ENCODE measurements around the gene CDK5R2.

The CDK5R2 gene

DNA sequence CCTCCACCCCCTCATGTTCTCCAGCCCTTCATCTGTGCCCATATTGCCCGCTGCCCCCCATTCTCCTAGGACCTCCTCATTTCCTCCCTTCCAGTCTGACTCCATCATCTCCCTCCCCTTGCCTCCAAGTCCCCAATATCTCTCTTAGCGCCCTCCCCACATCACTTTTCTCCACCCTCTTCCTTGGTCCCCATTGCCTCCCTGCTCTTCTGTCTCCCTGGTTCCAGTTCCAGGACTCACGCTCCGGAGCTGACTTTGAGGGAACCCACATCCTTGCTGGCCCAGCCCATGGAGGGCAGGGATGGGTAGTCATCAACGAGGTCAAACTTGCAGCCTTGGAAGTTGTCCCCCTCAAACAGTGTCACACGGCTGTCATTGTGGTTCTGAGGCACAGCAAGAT lies 31.1 kb downstream of the CDK5R2 start:
- no peak for DNase-seq

DNA sequence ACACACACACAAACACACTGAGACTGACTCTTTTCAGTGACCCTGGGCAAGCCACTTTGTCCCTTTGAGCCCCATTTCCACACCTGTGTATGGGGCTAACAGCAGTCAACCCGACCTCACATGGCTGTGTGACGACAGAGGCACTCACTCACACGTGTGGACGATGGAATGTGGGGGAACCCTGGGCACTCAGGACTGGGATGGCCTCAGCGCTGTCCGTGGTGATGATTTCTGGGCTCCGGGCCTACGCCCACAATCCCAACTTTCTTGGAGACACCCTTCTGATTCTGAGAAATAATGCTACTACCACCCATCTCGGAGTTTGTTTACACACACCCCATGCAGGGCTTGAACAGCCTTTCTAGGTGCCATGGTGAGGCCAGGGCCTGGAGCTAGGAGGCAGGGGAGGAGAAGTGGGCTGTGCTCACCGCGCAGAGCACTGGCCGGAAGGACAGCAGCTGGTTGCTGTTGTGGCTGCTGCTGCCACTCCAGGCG lies 32.3 kb downstream of the CDK5R2 start:
- DNase-seq, result no peak

DNA sequence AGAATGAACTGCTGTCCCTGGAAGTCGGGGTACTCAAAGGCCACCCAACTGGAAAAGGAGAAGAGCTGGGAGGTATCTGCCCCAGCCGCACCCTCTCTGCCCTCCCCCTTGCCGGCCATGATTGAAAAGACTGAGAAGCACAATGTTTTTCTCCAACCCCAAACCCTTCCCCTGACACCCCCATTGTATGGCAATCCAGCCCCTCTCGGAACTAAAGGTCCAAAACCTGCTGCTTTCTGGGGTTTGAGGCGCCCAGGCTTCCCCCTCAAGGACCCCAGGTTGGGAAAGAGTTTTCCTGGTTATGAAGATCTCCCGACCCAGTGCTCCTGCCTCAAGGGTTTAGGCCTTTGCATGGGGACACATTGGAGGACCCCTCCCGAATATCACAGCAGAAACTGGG lies 32.7 kb downstream of the CDK5R2 start:
- DNase-seq, result no peak

DNA sequence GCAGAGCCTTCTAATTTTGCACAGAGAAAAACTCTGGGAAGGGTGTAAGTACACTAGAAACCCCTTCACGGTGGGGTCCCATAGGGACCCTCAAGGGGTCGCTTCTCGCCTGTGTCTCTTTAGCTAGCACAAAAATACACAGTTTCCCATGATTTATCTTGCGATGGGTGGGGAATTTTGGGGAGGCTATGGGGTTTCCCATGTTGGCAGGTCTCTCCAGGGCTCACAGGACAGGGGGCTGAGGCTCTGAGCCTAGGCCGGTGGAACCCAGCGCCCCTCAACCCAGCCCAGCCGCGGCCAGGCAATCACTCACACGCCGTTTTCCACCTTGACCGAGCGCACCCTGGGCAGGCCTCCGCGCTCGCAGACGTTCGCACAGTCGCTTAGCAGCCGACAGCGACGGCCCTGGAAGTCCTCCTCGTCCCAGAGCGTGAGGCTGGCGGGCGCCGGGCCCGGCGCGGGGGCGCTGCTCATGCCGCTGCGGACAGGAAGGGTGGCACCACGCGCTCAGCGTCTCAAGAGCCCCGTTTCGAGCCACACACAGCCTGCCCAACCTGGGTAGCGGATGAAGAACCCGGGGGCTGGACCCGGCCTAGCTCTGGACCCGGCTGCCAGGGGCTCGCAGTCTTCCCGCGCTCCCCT lies 33.4 kb downstream of the CDK5R2 start:
- DNase-seq, result no peak

DNA sequence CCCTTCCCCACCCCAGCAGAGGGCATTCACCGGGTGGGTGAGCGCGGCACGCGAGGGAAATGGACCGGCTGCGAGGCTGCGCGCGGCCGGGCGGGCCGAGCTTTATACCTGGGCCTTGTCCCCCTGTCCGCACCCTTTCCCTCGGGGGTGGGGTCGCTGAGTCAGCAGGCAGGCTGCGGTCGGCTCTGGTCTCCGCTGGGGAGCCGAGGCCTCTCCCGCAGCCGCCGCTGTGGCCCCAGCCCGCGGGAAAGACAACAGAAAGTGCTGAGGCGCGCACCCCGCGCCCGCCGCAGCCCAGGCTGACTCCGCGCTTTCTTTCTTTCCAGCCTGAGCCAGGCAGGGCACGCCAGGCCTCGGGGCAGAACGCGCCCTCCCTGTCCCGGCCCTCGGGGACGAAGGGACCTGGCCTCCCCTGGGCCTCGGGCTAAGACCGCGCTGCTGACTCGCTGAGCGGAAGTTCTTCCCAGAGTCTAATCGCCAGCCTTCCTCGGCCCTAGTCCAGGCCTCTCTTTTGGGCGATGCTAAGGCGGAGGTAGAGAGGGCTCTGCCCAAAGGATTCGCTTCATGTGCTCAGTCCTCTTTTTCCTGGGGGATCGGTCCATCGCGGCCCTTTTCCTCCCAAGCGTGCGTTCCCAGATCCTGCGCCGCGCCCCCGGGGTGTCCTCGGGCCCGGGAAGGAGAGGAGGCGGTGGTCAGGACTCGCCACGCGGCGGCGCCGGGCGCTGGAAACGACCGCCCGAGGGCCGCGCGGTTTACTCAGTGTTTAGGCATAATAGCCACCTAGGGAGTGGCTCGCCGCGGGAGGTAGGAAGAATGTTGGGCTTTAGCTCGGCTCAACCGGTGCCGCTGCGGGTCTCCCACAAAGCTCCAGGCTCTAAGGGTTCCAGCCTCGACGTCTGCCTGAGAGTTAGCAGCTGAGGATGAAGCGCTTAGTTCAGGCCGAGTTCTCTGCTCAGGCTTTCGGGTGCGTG lies 34.2 kb downstream of the CDK5R2 start, which contains the start of gene CRYBA2:
Gene CRYBA2 (minus strand): TSS at position 78 of the 971 bp plus-strand sequence. CDS start 246 bp downstream, outside the sequence.
- DNase-seq, result no peak

DNA sequence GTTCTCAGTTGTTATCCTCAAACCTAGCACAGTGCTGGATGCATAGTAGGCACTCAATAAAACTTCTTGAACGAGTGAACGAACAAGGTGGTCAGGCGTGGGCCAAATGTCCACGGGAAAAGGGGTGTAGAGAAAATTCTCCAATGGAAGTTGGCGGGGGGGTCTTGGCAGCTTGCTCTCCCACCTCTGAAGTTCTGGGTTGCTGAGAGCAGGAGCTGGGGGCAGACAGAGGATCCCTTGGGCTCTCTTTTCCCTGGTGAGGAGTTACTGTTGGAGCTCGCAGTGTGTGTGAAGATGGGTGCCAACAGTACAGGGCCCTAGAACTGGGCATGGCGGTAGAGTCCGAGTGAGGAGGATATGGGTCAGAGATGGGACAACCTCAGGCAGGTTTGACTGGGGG lies 36.1 kb downstream of the CDK5R2 start:
- DNase-seq, result no peak

DNA sequence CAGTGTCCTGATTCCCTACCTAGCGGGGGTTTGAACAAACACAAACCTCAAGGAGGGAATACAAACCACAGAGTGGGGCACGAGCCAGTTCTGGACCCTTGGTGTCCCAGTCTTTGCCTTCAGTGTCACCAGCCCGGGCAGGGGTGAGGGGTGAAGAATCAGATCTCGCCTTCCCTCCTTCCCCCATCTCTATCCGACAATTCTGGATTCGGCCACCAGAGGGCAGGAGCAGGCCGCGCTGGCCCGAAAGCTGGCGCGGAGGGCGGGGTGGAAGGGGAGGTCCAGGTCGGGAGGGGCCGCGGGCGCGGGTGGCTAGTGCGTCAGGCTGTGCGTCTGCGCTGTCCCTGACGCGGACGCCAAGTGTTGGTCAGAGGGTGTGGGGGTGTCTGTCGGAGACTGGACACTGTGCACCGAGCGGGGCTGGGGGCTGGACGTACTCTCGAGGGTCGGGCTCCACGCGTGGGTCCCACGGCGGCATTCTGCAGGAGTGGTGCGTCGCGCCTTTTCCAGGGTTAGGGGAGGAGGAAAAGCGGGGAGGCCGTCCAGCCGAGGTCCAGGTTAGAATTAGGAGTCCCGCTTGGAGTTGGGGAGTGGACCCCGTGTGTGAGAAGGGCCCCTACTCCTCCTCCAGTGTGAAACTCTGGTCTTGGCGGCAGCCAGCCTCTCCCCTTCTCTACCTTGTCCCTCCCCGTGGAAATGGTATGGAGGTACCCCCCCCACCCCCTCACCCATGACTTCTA lies 36.7 kb downstream of the CDK5R2 start:
- DNase-seq, result peak; percentile 79

DNA sequence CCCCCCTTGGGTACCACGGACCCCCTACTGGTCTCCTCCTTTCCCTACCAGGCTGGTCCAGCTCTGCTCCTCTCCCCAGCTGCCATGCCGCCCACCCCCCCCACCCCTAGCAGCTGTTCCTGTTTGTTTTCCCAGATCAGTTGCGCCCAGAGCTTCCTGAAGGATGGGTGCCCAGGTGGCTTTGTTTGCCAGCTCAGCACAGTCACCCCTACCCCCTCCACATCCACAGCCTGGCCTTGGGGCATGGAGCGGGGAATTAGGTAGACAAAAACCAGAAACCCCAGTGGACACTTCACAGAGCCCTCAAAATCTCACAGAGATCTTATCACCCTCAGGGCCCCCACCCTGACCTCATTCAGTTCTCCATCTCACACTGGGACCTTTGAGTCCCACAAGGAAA lies 37.5 kb downstream of the CDK5R2 start:
- DNase-seq, result no peak

DNA sequence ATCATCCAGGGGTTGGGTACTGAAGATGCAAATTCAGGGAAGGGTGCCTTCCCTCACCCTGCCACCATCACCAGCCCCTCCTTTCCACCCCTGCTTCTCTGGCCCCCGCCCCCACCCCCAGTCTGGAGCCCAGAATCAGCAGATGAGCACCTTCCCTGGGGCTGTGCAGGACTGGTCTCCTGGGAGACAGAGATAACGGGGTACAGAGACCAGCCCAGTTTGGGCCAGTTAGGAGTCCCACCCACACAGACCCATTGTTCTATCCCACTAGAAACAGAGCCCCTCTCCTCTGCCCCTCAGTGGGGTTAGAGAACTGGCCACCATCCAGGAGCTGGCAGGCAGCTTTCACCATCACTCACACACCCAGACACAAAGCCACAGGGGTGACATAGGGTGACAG lies 38.3 kb downstream of the CDK5R2 start:
- DNase-seq, result no peak

DNA sequence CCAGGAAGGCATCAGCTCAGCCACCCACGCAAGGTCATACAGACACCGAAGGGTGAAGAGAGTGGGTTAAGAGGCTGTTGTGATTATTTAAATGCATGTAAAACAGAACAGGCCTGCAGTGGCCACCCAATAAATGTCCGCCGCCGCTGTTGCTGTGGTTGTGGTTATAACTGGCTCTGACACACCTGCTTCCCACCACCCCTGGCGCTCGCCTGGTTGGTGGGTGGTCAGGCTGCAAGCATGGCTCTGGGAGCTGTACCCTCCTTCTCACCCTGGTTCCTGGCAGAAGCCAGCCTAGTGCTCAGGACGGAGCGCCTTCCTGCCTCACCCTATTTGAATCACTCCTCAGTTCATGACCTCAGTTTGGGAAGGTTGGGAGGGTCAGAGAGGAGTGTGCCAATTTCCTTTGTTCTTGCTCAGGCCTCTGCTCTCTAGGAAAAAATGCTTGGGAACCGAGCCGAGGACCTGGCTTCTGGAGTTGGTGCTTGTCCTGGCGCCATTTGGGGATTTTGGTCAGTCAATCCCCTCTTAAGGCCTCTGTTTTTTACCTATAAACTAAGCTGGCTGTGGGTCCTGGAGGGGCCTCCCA lies 39.0 kb downstream of the CDK5R2 start:
- DNase-seq, result no peak

DNA sequence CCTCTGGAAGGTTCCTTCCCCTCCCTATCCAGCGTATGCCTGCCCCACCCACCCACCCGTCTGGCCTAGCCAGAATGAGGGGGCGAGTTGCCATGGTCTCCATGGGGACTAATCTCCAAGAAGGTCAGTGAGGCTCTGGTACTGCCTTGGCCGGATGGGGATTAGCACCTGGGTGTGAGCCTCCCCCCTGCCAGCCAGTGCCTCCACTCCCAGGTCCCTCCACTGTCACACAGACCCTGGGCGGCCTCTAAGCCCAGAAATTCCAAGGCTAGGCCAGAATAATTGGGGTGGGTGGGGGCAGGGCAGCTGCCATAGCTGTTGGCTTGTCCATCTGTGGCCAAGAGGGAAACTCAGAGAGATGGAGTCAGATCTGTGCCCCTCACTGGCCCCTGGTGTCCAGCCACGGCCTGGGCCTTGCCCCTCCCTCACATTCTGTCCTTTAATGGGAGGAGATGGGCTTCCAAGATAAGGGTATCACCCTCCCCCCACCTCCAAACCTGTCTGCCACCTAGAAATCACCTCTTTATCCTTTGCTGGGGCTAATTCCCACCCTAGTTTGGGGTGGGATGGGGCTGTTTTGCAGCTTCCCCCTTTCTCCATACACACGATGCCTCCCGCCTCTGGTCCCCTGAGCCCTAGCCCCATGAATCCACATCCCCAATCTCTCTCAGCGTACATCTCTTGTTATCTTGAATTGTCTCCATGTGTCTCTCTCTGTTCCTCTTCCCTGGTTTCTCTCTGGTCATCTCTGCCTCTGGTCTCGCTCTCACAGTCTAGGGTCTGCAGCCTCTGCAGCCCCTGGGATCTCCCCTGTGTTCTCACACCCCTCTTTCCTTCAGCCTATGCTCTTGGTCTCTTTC lies 39.8 kb downstream of the CDK5R2 start:
- no peak for DNase-seq

DNA sequence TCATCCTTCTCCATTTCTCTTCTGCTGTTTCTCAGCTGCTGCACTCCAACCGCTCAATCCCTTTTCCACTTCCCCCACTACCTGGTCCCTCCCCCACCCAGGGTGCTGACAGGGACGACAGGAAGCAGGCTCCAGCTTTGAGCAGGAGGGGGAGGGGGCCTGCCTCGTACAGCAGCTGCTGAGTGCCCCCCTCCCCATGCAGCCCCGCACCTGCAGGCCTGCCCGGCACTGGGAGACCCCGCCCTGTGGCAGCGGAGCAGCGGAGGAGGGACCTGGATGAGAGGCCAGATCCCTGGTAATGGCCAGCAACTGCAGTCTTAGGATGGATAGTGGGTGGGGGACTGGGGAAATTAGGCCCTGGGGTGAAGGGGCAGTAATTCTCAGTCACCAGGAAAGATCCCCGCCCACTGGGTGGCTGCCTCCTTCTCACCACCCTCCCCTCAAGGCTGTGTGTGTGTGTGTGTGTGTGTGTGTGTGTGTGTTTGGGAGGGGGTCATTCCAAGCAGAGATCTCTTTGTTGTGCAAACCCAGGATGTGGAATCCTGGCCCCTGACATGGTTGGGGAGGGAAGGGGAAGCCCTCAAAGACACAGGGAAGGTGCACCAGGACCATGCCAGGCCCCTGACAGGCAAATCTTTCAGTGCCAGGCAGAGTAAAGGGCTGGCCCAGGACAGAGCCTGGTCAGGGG lies 40.6 kb downstream of the CDK5R2 start:
- no peak for DNase-seq

DNA sequence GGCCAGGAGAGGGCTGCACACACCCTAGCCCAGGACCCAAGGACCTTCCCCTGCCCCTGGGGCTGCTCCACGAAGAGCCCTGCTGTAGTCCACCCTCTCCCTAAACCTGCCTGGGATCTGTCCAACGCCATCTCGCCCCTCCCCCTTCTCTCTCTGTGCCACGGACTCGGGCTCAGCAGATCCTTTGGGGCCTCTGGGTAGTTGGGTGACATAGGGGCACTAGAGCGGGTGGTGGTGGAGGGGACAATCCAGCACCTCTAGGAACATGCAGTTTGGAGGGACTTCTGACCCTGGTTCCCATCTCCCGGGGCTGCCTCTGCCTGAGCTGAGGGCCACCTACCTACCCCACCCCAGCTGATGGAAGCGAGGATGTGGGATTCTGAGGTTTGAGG lies 41.1 kb downstream of the CDK5R2 start:
- no peak for DNase-seq

DNA sequence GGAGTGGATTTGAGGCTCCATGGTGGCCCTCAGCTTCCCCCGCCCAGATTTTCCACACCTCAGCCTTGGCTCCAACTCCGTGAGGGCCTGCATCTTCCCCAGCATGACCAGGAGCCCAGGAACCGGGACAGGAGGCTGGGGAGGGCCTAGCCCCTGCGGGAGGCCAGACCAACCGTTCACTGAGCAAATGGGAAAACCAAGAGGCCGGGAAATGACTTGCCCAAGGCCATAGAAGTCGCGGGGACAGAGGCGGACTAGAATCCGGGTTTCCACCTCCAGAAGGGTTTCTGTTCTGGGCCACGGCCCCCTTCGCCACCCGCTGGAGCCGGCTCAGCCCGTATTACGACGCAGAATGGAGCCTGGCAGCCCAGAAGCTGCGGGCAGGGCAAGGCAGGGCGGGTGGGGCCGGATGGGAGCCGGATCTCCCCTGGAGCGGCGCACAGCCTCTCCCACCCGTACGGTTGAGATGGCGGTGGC lies 41.7 kb downstream of the CDK5R2 start:
- no peak for DNase-seq

DNA sequence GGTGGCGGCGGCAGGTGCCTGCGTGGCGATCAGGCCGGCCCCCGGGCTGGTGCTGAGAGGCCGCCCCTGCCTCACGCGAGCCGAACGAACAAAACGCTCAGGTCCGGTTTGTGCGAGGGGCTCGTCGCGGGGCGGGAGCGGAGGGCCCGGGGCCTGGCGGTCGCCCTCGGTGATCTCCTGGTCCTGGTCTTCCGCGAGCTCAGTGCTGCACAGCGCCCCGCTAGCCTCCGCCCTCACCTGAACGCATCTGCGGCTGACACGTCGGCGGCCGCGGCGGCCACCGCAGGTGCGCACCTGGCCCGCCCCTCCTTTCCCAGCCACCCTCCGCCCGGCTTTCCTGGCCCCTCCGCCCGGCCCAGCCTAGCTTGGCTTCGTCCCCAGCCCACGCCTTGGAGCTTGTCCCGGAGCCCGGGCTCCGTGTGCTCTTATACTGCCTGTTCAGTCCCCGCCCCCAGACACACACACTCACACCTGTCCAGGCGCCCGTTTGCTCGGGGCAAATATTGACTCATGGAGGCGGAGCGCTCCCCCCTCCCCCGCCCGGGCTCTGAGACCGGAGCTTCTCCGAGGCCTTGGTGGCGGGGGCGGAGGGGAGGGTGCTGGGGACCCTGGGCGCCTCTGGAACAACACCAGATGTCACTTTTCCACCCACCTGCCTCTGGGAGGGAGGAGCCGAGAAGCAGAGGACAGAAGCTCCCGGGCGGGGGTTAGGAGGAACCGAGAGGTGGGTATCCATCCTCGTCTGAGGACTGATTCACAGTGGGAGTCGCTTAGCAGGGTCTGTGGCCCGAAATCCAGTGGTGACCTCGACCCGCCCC lies 42.3 kb downstream of the CDK5R2 start:
- peak; percentile 59 for DNase-seq

DNA sequence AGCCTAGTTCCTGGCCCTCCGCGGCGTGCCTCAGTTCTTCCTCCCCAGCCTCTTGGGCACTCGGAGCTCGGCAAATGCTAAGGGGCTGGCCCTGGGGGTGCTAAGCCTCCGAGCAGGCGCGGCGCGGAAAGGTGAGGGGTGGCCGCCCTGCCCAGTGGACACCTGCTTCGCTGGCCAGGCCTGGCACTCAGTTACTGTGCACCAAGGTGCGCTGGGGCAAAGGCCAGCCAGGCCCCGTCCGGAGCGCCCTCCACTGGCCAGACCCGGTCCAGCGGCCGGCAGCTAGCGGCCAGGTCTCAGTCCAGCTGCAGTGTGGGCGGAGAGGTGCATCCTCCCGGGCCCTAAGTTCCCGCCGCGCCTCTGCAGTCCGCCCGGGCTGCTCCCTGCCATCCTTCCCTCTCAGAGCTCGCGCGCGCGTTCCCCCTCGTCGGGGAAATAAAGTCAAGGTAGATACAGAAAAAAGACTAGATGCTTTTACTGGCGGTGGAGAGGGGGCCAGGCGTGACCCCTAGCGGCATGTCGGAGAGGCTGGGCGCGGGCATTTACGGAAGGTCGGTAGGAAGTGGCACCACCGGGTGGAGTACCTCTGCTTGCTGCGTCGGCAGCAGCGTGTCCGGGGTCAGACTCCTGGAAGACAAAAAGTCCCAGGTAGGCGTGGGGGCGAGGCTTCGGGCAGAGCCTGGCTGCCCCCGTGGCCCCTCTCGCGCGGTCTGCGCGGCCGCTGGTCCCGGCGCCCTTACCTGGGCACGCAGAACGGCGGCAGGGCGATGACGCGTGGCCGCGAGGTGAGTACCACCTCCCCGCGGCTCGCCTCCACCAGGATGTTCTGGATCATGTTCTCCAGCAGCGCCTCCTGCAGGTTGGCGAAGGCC lies 43.2 kb downstream of the CDK5R2 start:
- DNase-seq, result no peak

DNA sequence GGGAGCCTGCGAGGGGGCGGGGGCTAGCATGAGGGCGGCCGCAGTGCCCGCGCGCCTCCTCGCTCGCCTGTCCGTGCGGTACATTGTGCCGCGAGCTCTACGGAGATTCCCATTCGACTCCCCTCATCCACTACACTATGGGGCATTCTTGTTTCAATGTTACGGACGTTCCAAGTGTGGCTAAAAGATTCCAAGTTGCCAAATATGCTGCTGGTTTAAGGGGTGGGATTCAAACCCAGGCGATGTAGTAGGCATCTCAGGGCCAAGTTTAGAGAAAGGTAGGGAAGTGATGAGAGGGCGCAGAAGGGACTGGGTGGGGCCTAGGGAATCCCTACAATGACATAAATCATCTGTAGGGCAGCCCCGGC lies 43.8 kb downstream of the CDK5R2 start:
- no peak for DNase-seq

DNA sequence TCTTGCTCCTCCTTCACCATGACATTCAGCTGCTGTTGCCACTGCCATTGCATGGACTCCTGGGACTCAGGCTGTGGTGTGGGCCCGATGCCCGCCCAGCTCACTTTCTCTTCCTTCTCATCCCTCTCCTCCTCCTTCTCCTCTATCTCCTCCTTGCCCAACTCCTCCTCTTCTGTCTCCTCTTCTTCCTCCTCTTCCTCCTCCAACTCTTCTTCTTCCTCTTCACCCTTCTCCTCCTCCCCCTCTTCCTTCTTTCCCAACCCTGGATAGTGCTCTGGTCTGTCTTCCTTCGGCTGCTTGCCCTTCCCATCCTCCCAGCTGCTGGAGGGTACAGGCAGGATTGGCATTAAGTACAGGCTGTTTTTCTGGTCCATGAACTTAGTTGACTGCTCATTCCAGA lies 44.5 kb downstream of the CDK5R2 start:
- no peak for DNase-seq

DNA sequence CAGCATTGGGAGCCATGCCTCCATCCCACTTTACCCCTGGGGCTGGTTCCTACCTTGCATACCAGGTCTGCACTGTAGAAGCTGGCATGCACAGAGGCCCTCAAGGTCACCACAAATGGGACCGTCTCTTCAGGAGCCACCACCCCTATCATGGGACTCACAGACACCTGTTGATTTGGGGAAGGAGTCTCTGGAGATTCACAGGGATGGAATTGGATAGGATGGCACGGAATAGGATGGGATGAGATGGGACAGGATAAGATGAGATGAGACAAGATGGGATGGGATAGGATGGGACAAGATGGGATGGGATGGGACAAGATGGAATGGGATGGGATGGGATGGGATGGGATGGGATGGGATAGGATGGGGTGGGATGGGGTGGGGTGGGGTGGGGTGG lies 49.8 kb downstream of the CDK5R2 start:
- no peak for DNase-seq

All from activated CD8-positive, alpha-beta memory T cell treated with anti-CD3 and anti-CD28 coated beads, Interleukin-2, amount 50 U/mL, for 4 hours (primary cell).